ENCODE measurements around the gene AMER2.

AMER2 gene

GRCh38 chr13:25151626-25152195 is 20.4 kb downstream of the AMER2 start:
- DNase-seq (ENCODE audit: low spot score), result no peak

GRCh38 chr13:25149711-25150110 is 22.4 kb downstream of the AMER2 start:
- DNase-seq (ENCODE audit: low spot score), result no peak

GRCh38 chr13:25148402-25148771 is 23.7 kb downstream of the AMER2 start:
- DNase-seq (ENCODE audit: low spot score), result no peak

GRCh38 chr13:25147638-25148401 is 24.3 kb downstream of the AMER2 start:
- no peak for DNase-seq (ENCODE audit: low spot score)

GRCh38 chr13:25143706-25144105 is 28.4 kb downstream of the AMER2 start:
- no peak for DNase-seq (ENCODE audit: low spot score)

DNA sequence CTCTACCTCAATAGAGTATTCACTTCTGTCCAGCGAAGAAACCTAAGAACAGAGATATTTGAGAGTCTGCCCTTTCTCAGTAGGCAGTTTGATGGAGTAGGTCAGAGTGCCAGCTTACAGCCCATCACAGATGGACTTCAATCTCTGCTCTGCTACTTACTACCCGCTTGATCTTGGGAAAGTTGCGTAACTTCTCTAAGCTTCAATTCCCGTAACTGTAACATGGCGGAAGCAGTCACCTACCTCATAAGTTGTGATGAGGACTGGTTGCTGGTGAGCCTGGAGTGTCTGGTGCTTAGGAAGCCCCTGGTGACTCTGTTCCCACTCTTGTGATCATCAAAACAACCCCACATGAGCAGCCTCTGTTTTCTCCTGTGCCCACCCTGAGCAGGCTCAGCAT is 31.0 kb downstream of the AMER2 start:
- no peak for DNase-seq (ENCODE audit: low spot score)

GRCh38 chr13:25137788-25138115 is 34.3 kb downstream of the AMER2 start:
- no peak for DNase-seq (ENCODE audit: low spot score)

- no peak for DNase-seq (ENCODE audit: low spot score)
Observed at GRCh38 chr13:25136880-25137787, 35.0 kb downstream of the AMER2 start.

GRCh38 chr13:25135896-25136295 is 36.2 kb downstream of the AMER2 start:
- no peak for DNase-seq (ENCODE audit: low spot score)

DNA sequence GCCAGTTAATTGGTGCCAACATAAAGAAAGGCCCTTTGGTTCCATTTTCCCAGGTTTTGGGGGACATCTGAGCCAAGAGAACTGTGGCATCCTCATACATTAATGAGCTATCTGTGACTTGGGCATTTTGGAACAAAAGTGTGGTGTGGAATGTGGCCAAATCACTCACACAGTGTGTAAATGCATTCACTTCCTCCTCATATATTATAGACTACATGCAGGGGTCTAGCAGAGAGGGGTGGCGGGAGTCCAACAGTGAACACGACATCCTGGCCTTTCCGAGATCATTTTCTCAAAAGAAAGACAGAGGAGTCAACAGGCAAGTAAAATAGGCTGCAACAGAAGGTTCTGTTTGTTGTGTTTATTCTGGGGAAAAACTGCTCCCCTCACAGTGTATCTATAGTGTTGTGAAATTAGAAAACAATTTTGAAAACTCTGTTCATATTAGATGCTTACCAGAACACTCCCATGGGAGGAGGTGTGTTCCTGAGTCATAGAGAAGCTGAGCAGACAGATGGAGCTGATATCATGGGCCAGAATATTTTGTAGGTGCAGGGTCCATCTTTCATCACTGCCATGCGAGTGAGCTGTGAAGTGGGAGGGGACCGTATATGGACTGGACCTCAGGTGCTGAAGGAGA is 39.2 kb downstream of the AMER2 start:
- DNase-seq (ENCODE audit: low spot score), result no peak

GRCh38 chr13:25131881-25132420 is 40.1 kb downstream of the AMER2 start:
- DNase-seq (ENCODE audit: low spot score), result no peak

- no peak for DNase-seq (ENCODE audit: low spot score)
Observed at GRCh38 chr13:25130944-25131343, 41.1 kb downstream of the AMER2 start.

GRCh38 chr13:25118378-25118905 is 53.6 kb downstream of the AMER2 start:
- no peak for DNase-seq (ENCODE audit: low spot score)

DNA sequence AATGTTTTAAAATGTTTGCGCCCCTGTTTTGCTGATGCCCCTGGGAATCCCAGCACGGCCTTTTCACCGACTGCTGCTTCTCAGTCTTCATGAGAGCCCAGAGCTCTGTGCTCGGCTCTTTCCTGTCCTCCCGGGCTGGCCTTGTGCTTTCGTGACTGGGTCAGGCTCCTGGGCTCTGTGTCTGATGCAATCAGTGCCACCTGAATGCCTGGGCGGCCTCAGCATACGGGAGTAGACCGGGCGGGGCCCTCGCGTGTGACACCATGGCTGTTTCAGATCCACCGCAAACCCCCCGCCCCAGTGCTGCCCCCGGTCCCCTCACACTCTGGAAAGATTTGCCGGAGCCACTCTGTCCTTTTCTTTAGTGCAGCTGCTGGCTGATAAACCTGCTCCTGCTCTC is 54.8 kb downstream of the AMER2 start:
- no peak for DNase-seq (ENCODE audit: low spot score)

DNA sequence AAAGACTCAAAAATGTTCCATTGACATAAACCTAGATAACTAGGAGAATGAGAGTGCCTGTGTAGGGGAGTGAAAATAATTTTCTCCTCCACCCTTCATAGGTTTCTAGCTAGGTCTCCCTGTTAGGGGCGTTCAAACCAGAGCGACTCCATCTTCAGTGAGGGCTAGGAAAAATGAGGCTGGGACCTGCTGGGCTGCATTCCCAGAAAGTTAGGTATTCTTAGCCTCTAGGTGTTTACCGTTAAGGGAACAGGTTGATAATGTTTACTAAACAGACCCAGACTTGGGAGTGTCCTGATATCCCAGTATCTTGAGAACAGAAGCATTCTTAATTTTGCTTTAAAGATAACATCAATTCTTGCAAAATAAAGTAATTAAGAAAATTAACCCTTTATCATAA is 56.0 kb downstream of the AMER2 start:
- no peak for DNase-seq (ENCODE audit: low spot score)

- peak; percentile 63 for DNase-seq (ENCODE audit: low spot score)
Observed at GRCh38 chr13:25114220-25114619, 57.9 kb downstream of the AMER2 start.

DNA sequence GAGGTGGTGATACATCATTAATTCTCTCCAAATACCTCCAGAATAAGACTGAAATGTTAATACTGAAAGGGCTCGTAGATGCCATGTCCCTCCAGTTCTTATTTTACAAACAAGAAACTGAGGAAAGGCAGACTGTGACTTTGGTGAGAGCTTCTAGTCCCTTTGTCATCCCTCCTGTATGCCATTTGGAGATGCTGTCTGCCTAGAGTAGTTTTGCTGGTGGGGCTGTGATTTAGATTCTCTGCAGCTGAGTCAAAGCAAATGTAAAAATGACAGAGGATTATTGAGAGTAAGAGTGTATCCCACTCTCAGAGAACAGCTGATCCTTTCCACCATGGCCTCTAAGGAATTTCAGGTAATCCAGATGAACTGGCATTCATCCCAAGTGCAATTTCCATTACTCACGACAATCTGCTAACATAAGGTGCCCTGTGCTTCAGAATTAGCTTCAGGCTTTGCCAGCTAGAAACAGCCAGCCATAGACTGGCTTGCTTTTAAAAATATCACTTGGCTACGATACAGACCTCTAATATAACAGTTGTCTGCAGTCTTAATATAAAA is 59.3 kb downstream of the AMER2 start:
- no peak for DNase-seq (ENCODE audit: low spot score)

Measured in HuH-7 (cell line).